Prostate gland (tissue), 2 donors: ENCODE results near the gene AMACR. TPM values are rescaled to one million over a fixed set of nuclear protein-coding genes. Genes with fewer than 3 reads are reported as not detected.
"Not testable (repeated sequence)": the region's sequence is repeated elsewhere in the genome, so short reads cannot be mapped to it uniquely, and the experiment has no call there.

ENCODE experiments used
- DNase-seq: peaks from one replicate; pipeline ENCODE4 v3.0.0-alpha.2; 2019; ENCODE audit warnings: low spot score
- H3K27ac ChIP-seq, 2 donors: fragments of 200-600 bp; sonication (generic); 2 replicates each; pipeline ENCODE4 v1.5.1; 2017 to 2019
- H3K27me3 ChIP-seq: fragments of 200-600 bp; sonication (generic); replicated peaks from 2 replicates; pipeline ENCODE4 v1.5.1; 2019; ENCODE audit not compliant: insufficient read depth
- H3K36me3 ChIP-seq, 2 donors: fragments of 200-600 bp; sonication (generic); 1 replicate in 1 of 2; 2 replicates in 1 of 2; pipeline versions ENCODE4 v1.5.1 to v1.8.1; 2017 to 2019
- H3K4me1 ChIP-seq: fragments of 200-600 bp; sonication (generic); replicated peaks from 2 replicates; pipeline ENCODE4 v1.5.1; 2019
- H3K4me3 ChIP-seq, 2 donors: fragments of 200-600 bp; sonication (generic); 2 replicates each; pipeline ENCODE4 v1.5.1; 2017 to 2019
- H3K9me3 ChIP-seq: fragments of 200-600 bp; sonication (generic); 2 replicates; pipeline ENCODE4 v1.5.1; 2017
- CTCF ChIP-seq, 4 experiments: fragments of 200-600 bp in 2 of 4; fragments of 450-650 bp in 2 of 4; sonication (generic) in 2 of 4; IDR thresholded peaks; 1 replicate in 3 of 4; 2 replicates in 1 of 4; pipeline ENCODE4 v1.5.1; 2016 to 2019; ENCODE audit warnings: antibody characterized with exemption in 4 of 4, mild to moderate bottlenecking in 2 of 4, moderate library complexity in 2 of 4
- POLR2A ChIP-seq: fragments of 450-650 bp; IDR thresholded peaks from one replicate; pipeline ENCODE4 v1.6.1; 2016; ENCODE audit warnings: antibody characterized with exemption, mild to moderate bottlenecking
- POLR2AphosphoS5 ChIP-seq: sonication (generic); formaldehyde crosslinking; IDR thresholded peaks from one replicate; pipeline ENCODE4 v1.6.1; 2017; ENCODE audit warnings: antibody characterized with exemption
- WGBS: methylation state at CpG from one replicate; pipeline ENCODE4 v1.1.5; 2018; 5-methylcytosine and 5-hydroxymethylcytosine counted together
- intact Hi-C: fragments of 100-400 bp; cut with DNase I; formaldehyde crosslinking; loops from one replicate; pipeline ENCODE4 v1.14.2; 2022
- total RNA-seq, 2 donors: library from RNA; depleted of rRNA; stranded (reverse); fragments of >200 nt; gene quantifications; one replicate each; pipeline ENCODE4 v1.1.0, GENCODE V29; 2016

The AMACR gene
- total RNA-seq, 2 donors from 2014 or later: 14.8 to 21.8 TPM

GRCh38 chr5:34031117-34031516 lies 23.3 kb upstream of the AMACR start:
- 61% methylated on average over 2 of the region's 2 CpGs for WGBS
- intact Hi-C loops: no loop called here
- H3K36me3 ChIP-seq: no peaks in the 10 kb centered on the region
- no peak overlapping the region for H3K4me3 ChIP-seq
- no peak for DNase-seq
- H3K4me1 ChIP-seq: no peaks in the 10 kb centered on the region
- no peak overlapping the region for H3K27ac ChIP-seq
- no peaks in the 10 kb centered on the region for H3K27me3 ChIP-seq
- H3K9me3 ChIP-seq: no peaks in the 10 kb centered on the region
- TF ChIP-seq POLR2A (no peak), POLR2AphosphoS5 (no peak), CTCF (IDR thresholded peaks at IDR 0.05) (no peak)

GRCh38 chr5:34030585-34030984 lies 22.7 kb upstream of the AMACR start:
- 98% methylated on average over 2 of the region's 2 CpGs for WGBS
- H3K27me3 ChIP-seq, H3K4me1 ChIP-seq, intact Hi-C loops, DNase-seq, H3K9me3 ChIP-seq, H3K4me3 ChIP-seq, H3K27ac ChIP-seq, H3K36me3 ChIP-seq: not testable (repeated sequence)

GRCh38 chr5:34030048-34030447 lies 22.2 kb upstream of the AMACR start:
- TF ChIP-seq POLR2A (no peak), POLR2AphosphoS5 (no peak), CTCF (IDR thresholded peaks at IDR 0.05) (no peak)
- intact Hi-C loops: no loop called here

GRCh38 chr5:34028349-34028748 lies 20.5 kb upstream of the AMACR start:
- intact Hi-C loops: no loop called here
- Histone ChIP-seq H3K4me3 (no peak overlapping the region), H3K9me3 (no peaks in the 10 kb centered on the region), H3K36me3 (no peaks in the 10 kb centered on the region), H3K4me1 (no peaks in the 10 kb centered on the region), H3K27me3 (no peaks in the 10 kb centered on the region), H3K27ac (no peak overlapping the region)
- TF ChIP-seq POLR2AphosphoS5: no peak
- DNase-seq: no peak
- WGBS: 93% methylated on average over 3 of the region's 3 CpGs

More at GRCh38 chr5:34030048-34030447, 22.2 kb upstream of the AMACR start:
- H3K4me3 ChIP-seq: no peak overlapping the region
- no peaks in the 10 kb centered on the region for H3K27me3 ChIP-seq
- no peak for DNase-seq
- WGBS: 22% methylated on average over 1 of the region's 1 CpG
- H3K36me3 ChIP-seq: no peaks in the 10 kb centered on the region
- H3K4me1 ChIP-seq: no peaks in the 10 kb centered on the region
- H3K27ac ChIP-seq: no peak overlapping the region
- no peaks in the 10 kb centered on the region for H3K9me3 ChIP-seq

GRCh38 chr5:34026089-34026761 lies 18.4 kb upstream of the AMACR start:
- Histone ChIP-seq H3K4me1 (no peaks in the 10 kb centered on the region), H3K27ac (no peak overlapping the region), H3K9me3 (no peaks in the 10 kb centered on the region), H3K27me3 (no peaks in the 10 kb centered on the region), H3K36me3 (no peaks in the 10 kb centered on the region), H3K4me3 (no peak overlapping the region)
- TF ChIP-seq POLR2AphosphoS5: no peak
- TF ChIP-seq CTCF (IDR thresholded peaks at IDR 0.05): no peak
- no peak for TF ChIP-seq POLR2A
- intact Hi-C loops: no loop called here
- WGBS: 73% methylated on average over 9 of the region's 9 CpGs
- no peak for DNase-seq

GRCh38 chr5:34022121-34022705 lies 14.4 kb upstream of the AMACR start:
- intact Hi-C loops: no loop called here
- Histone ChIP-seq H3K27me3 (no peaks in the 10 kb centered on the region), H3K9me3 (no peaks in the 10 kb centered on the region), H3K27ac (no peak overlapping the region), H3K4me1 (no peaks in the 10 kb centered on the region), H3K36me3 (no peaks in the 10 kb centered on the region), H3K4me3 (no peak overlapping the region)
- no peak for DNase-seq
- WGBS: 15% methylated on average over 2 of the region's 2 CpGs
- no peak for TF ChIP-seq CTCF (IDR thresholded peaks at IDR 0.05)
- no peak for TF ChIP-seq POLR2A
- no peak for TF ChIP-seq POLR2AphosphoS5
